Gastrocnemius medialis (tissue), 4 donors: ENCODE results near the gene ENGASE. TPM values are rescaled to one million over a fixed set of nuclear protein-coding genes. Genes with fewer than 3 reads are reported as not detected.

ENCODE experiments used
- ATAC-seq, 2 donors: fragments of 150-250 bp; one replicate each; pipeline ENCODE4 v1.9.1; 2016
- DNase-seq, 2 donors: peaks; one replicate each; pipeline ENCODE4 v3.0.0-alpha.2; 2019
- H3K27ac ChIP-seq, 4 donors: fragments of 200-600 bp; sonication (generic); 1 replicate in 1 of 4; 2 replicates in 3 of 4; pipeline ENCODE4 v1.5.1; 2016 to 2018; ENCODE audit warnings: mild to moderate bottlenecking in 2 of 4, moderate library complexity in 1 of 4
- H3K27me3 ChIP-seq, 3 donors: fragments of 200-600 bp; sonication (generic) in 2 of 3; 1 replicate in 1 of 3; 2 replicates in 2 of 3; pipeline versions ENCODE4 v1.5.1 to v1.6.0; 2016 to 2019; ENCODE audit warnings: mild to moderate bottlenecking in 1 of 3, moderate library complexity in 1 of 3
- H3K36me3 ChIP-seq, 2 donors: fragments of 200-600 bp; sonication (generic) in 1 of 2; one replicate each; pipeline ENCODE4 v1.5.1; 2017 to 2018
- H3K4me1 ChIP-seq, 2 donors: fragments of 200-600 bp; sonication (generic) in 1 of 2; one replicate each; pipeline ENCODE4 v1.5.1; 2016 to 2017; ENCODE audit warnings: mild to moderate bottlenecking in 2 of 2
- H3K4me3 ChIP-seq, 4 donors: fragments of 200-600 bp; sonication (generic) in 3 of 4; 1 replicate in 1 of 4; 2 replicates in 3 of 4; pipeline ENCODE4 v1.5.1; 2016 to 2019; ENCODE audit warnings: mild to moderate bottlenecking in 2 of 4
- H3K9me3 ChIP-seq, 3 donors: fragments of 200-600 bp; sonication (generic) in 2 of 3; 1 replicate in 1 of 3; 2 replicates in 2 of 3; pipeline ENCODE4 v1.5.1; 2016 to 2019
- CTCF ChIP-seq, 5 experiments: fragments of 450-650 bp in 3 of 5; fragments of 200-600 bp in 2 of 5; sonication (generic) in 2 of 5; IDR thresholded peaks in 4 of 5; conservative IDR thresholded peaks in 1 of 5; 1 replicate in 4 of 5; 2 replicates in 1 of 5; pipeline ENCODE4 v1.5.1; 2016 to 2019; ENCODE audit warnings: antibody characterized with exemption in 5 of 5, mild to moderate bottlenecking in 3 of 5, moderate library complexity in 3 of 5
- POLR2A ChIP-seq, 2 donors: fragments of 450-650 bp; IDR thresholded peaks; one replicate each; pipeline ENCODE4 v1.6.1; 2017; ENCODE audit warnings: antibody characterized with exemption in 2 of 2, mild to moderate bottlenecking in 2 of 2, moderate library complexity in 2 of 2
- in situ Hi-C, 4 donors: fragments of 200-750 bp; cut with MboI; loops; one replicate each; pipeline versions ENCODE4 v1.15.0 to v1.8.0; 2017; ENCODE audit warnings: low sequenced_read_pairs in 4 of 4
- intact Hi-C: fragments of 100-400 bp; cut with DNase I; formaldehyde crosslinking; loops from one replicate; pipeline ENCODE4 v1.15.1; 2023; ENCODE audit warnings: low total_unique reads
- total RNA-seq, 4 donors: library from RNA; depleted of rRNA; stranded (reverse); fragments of >200 nt; gene quantifications; one replicate each; pipeline versions ENCODE4 v1.1.0 to v1.2.3, GENCODE V29; 2016

Gene ENGASE
- total RNA-seq, 4 donors from 2014 or later, result 5.1 to 14.2 (median 9.3) TPM

DNA sequence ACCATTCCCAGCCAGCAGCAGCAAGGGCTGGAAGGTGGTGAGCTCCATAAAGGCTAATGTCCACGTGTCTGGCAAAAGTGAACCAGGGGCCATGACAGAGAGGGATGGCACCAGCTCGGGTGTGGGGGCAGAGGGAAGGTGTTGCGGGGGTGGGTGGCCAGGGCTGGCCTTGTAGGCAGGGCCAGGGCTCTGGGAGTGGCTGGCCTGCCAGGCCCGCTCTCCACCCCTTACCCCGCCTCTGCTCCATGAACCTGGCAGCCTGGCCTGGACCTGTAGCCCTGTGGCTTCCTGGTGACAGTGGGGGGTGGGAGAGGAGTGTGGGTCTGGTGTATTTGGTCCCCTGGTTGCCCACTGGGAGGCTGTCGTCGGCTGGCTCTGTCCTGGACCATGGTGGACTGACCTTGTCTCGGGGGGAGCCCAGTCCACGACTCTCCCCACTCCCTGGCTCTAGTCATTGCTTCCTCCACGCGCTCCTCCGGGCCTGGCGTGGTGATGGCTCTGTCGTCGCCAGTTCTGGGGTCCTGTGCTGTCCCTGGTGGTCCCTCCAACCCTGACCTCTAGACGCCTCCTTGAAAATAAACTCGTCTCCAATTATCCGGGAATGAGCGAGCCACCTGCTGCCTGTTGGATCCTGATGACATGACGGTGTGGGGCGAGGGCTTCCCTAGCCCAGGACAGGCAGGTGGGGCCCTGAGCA, 50.0 kb downstream of the ENGASE start:
- in situ Hi-C loops, result no loop called here
- intact Hi-C loops, result no loop called here
- Histone ChIP-seq H3K4me1 (no peaks in the 10 kb centered on the region), H3K9me3 (no peaks in the 10 kb centered on the region), H3K36me3 (no peaks in the 10 kb centered on the region), H3K27me3 (peaks cover 25 to 44% (median 29%) of the 10 kb centered on the region in 3 donors), H3K27ac (no peak overlapping the region), H3K4me3 (no peak overlapping the region)
- ATAC-seq (no peak), DNase-seq (no peak)
- no peak for TF ChIP-seq POLR2A (IDR thresholded peaks at IDR 0.05)
- no peak for TF ChIP-seq CTCF (IDR thresholded peaks at IDR 0.05 in 4 of 5, conservative IDR thresholded peaks at IDR 0.05 in 1 of 5)

GRCh38 chr17:79125503-79125902, 50.9 kb downstream of the ENGASE start:
- no peak for TF ChIP-seq CTCF (IDR thresholded peaks at IDR 0.05 in 4 of 5, conservative IDR thresholded peaks at IDR 0.05 in 1 of 5)
- TF ChIP-seq POLR2A (IDR thresholded peaks at IDR 0.05), result no peak

GRCh38 chr17:79126139-79126538, 51.5 kb downstream of the ENGASE start:
- H3K4me3 ChIP-seq, result no peak overlapping the region
- H3K36me3 ChIP-seq, result no peaks in the 10 kb centered on the region
- in situ Hi-C loops (no loop called here), intact Hi-C loops (no loop called here)
- TF ChIP-seq CTCF (IDR thresholded peaks at IDR 0.05 in 4 of 5, conservative IDR thresholded peaks at IDR 0.05 in 1 of 5), result peak in 2 of 5 experiments; percentile 15 to 28
- no peak for TF ChIP-seq POLR2A (IDR thresholded peaks at IDR 0.05)
- H3K27ac ChIP-seq, result no peak overlapping the region
- no peaks in the 10 kb centered on the region for H3K9me3 ChIP-seq
- no peak for ATAC-seq
- no peak for DNase-seq
- H3K4me1 ChIP-seq, result no peaks in the 10 kb centered on the region
- H3K27me3 ChIP-seq, result peaks cover 22 to 47% (median 30%) of the 10 kb centered on the region in 3 donors

More at GRCh38 chr17:79125503-79125902, 50.9 kb downstream of the ENGASE start:
- Histone ChIP-seq H3K4me3 (no peak overlapping the region), H3K36me3 (no peaks in the 10 kb centered on the region), H3K9me3 (no peaks in the 10 kb centered on the region), H3K27me3 (peaks cover 22 to 47% (median 30%) of the 10 kb centered on the region in 3 donors), H3K4me1 (no peaks in the 10 kb centered on the region), H3K27ac (no peak overlapping the region)
- in situ Hi-C loops, result no loop called here
- DNase-seq (no peak), ATAC-seq (no peak)
- intact Hi-C loops, result no loop called here

DNA sequence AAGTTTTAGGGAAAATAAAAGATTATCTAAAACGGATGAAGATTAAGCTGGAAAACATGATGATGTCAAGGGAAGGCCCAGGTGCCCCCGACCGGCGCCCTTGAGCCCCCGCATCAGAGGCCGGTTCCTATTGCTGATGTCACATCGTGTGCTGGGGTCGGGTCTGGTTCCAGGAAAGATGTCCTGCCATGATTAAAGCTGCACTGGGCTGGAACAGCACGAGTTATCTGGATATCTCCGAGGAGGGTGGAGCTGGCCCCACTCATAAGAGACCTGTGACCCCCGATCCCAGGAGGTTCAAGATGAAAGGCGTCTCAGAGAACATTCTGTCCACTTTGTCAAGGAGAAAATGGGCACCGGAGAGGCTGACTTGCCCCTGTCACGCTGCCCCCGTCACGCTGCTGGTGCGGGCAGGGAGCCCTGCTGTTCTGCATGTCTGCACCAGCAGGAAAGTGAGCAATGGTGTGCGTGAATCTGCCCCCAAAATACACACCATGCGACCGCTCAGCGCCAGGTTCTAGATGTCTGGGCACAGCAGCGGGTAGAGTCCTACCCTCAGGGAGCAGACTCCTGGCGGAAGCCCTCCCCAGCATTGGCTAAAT, 53.0 kb downstream of the ENGASE start:
- Histone ChIP-seq H3K36me3 (no peaks in the 10 kb centered on the region), H3K27me3 (peaks cover 25 to 47% (median 30%) of the 10 kb centered on the region in 3 donors), H3K4me3 (no peak overlapping the region), H3K9me3 (no peaks in the 10 kb centered on the region), H3K4me1 (no peaks in the 10 kb centered on the region), H3K27ac (no peak overlapping the region)
- DNase-seq (no peak), ATAC-seq (no peak)
- in situ Hi-C loops, result no loop called here
- no peak for TF ChIP-seq CTCF (IDR thresholded peaks at IDR 0.05 in 4 of 5, conservative IDR thresholded peaks at IDR 0.05 in 1 of 5)
- no peak for TF ChIP-seq POLR2A (IDR thresholded peaks at IDR 0.05)
- intact Hi-C loops, result no loop called here
